Measurements from ENCODE around the gene FURIN.
"Not testable (repeated sequence)": the region's sequence is repeated elsewhere in the genome, so short reads cannot be mapped to it uniquely, and the experiment has no call there.

Gene FURIN

DNA sequence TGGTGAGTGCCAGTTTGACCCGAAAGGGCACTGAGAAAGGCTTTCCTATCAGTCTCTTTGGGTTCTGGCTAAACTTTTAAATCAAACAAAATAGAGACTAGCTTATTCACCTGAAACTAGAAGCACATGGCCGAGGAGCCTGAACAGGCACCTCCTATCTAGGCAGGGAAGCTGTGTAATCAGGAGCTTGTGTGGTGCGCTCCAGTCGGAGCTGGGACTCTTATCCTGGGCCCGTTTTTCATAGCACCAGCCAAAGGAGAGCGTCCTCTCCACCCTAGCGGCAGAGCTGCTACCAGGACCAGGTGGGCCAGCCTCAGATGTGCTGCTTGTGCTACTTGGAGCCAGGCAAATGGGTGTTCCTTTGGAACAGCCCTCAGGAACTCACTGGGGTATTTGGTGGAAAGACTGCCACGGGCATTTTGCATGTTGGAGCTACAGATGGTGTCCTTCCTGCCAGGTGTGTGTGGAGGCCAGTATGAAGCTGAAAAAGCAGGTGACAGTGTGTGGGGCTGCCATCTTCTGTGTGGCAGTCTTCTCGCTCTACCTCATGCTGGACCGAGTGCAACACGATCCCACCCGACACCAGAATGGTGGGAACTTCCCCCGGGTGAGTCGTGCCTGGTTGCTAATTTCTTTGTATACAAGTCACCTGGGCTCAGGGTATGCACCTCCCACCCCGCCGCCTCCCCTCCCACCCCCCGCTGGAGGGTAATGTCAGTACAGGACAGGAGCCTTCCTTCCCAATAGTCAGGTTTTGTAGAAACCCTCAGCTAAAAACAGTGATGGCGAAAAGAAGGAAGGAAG lies 35.5 kb downstream of the FURIN start:
- no peak for DNase-seq

GRCh38 chr15:90904746-90905145 lies 36.4 kb downstream of the FURIN start:
- no peak for DNase-seq

GRCh38 chr15:90905306-90906180 lies 37.2 kb downstream of the FURIN start:
- DNase-seq: no peak

DNA sequence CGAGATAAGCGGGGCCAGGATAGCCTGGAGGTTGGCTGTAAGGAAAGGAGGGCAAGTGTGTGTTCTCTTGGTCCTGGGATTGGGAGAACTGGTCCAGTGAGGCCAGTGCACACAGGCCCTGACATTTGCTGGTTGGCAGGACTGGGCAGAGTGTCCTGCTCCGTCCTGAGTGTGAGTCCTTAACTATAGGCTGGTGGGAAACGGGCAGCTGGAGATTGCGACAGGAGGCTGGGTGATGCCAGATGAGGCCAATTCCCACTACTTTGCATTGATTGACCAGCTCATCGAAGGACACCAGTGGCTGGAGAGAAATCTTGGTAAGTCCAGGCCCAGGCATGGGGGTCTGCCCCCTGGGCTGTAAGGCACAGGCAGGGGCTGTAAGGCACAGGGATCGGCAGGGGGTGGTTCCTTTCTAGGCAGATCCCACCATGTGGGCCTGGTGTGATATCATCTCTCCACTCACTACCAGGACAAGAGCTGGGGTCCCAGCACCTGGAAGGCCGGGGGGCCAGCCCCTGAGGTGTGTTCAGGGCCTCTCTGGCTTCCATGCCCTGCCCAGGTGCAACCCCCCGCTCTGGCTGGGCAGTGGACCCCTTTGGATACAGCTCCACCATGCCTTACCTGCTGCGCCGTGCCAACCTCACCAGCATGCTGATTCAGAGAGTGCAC lies 37.9 kb downstream of the FURIN start:
- DNase-seq: no peak

DNA sequence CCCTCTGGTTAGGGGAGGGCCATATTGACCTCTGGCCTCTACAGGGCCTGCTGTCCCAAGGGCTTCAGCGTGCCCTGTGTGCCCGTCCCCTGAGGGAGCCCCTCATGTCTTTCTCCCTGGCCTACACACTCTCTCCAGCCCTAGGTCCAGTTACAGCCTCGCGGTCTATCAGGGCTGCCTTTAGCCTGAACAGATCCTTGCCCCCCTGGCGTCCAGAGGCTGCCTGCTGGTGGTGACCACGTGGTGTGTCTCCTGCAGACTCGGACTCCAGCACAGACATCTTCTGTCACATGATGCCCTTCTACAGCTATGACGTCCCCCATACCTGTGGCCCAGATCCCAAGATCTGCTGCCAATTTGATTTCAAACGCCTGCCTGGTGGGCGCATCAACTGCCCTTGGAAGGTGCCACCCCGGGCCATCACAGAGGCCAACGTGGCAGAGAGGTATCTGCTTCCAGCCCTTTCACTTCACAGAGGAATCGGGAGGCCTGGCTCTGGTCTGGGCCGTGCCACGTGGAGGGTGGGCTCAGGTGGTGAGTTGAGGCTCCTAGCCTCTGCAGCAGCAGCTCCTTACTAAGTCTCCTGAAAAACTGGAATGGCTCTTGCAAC lies 38.8 kb downstream of the FURIN start:
- DNase-seq: no peak

DNA sequence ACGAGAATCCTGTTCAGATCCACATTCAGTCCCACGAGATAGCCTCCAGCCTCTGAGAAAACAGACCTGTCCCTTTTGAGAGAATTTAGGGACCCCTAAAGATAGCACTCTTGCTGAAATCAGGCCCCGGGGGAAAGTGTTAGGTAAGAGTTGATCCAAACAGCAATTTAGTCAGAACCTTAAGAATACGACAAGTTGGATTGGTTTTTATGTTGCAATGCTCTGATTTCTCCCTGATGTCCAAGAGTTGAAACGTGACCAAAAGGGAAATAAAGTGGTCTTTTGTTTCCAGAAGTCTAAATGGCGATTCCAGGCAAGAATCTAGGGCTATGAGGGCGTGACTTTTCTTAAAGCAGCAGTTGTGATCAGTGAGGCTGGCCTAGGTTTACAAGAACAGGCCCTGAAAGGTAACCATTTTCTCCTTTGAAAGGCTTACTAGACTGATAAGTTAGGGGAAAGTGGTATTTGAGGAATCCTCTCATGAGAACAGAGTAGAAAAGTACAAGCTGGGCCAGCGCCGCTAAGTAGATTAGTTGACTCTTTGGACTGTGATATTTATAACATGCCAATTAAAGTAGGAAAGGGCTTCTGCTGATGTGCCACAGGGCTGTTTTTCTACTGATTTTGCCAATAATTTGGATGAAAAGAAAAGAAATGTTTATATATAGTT lies 39.6 kb downstream of the FURIN start:
- no peak for DNase-seq

DNA sequence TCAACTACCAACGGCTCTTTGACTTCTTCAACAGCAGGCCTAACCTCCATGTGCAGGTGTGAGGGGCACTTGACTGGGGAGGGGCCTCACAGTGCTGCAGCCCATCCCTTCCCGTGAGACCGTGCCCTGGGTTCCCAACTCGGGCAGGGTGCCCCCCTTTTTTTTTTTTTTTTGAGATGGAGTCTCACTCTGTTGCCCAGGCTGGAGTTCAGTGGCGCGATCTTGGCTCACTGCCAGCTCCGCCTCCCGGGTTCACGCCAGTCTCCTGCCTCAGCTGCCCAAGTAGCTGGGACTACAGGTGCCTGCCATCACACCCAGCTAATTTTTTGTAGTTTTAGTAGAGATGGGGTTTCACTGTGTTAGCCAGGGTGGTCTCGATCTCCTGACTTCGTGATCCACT lies 41.1 kb downstream of the FURIN start:
- not testable (repeated sequence) for DNase-seq

- no peak for DNase-seq
These were observed 41.6 kb downstream of the FURIN start for GRCh38 chr15:90909976-90910375.

DNA sequence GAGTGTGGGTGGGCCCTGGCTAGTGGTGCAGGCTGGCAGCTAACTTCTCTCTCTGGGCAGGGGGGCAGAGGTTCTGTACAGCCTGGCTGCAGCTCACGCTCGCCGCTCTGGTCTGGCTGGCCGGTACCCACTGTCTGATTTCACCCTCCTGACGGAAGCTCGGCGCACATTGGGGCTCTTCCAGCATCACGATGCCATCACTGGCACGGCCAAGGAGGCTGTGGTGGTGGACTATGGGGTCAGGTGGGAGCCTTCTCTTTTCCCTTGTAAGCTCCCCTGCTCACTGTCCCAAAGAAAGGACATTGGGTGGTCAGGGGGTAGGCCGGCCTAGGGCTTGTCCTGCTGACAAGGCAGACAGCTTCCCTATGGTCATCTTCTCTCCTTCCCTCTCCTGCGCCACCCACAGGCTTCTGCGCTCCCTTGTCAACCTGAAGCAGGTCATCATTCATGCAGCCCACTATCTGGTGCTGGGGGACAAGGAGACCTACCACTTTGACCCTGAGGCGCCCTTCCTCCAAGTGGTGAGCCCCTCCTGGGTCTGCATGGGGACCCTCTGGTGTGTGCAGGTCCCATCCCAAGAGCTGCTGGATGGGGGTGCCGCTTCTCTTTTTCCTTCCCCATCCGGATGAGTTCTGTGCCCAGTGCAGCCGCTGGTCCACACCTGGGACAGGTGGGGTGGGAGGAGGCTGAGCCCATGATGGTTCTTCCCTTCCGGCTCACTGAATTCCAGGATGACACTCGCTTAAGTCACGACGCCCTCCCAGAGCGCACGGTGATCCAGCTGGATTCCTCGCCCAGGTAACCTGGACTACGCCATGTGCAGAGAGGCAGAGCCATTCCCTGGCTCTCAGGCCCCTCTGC lies 42.3 kb downstream of the FURIN start:
- no peak for DNase-seq

DNA sequence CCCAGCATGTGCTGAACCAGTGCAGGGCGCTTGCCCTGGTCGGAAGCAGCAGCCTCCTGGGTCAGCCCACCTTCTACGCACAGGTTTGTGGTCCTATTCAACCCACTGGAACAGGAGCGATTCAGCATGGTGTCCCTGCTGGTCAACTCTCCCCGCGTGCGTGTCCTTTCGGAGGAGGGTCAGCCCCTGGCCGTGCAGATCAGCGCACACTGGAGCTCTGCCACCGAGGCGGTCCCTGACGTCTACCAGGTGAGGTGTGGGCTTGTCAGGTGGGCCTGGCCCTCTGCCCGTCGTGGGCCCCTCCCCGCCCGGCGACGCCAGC lies 42.9 kb downstream of the FURIN start:
- DNase-seq: no peak

DNA sequence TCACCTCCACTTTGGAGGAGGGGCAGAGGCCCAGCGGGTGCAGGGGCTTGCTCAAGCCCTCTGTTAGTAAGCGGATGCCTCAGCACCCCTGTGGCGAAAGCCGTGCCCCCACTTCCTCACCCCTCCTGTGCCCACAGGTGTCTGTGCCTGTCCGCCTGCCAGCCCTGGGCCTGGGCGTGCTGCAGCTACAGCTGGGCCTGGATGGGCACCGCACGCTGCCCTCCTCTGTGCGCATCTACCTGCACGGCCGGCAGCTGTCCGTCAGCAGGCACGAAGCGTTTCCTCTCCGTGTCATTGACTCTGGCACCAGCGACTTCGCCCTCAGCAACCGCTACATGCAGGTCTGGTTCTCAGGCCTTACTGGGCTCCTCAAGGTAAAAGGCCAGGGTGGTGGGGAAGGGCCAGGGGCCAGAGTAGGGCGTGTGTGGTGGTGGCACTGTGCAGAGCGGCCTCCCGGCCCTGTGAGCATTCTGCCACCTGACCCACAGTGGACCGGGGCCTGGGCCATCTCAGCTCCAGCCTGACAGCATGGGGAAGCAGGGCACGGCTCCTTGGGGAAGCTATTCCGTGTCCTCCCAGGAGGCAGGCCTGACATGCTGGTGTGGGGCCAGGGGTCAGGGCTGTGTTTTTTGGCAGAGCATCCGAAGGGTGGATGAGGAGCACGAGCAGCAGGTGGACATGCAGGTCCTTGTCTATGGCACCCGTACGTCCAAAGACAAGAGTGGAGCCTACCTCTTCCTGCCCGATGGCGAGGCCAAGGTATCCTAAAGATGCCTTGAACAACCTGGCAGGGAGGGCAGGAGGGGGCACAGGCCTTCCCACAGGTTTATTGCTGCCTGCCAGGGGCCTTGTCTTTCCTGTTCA lies 43.8 kb downstream of the FURIN start:
- no peak for DNase-seq

DNA sequence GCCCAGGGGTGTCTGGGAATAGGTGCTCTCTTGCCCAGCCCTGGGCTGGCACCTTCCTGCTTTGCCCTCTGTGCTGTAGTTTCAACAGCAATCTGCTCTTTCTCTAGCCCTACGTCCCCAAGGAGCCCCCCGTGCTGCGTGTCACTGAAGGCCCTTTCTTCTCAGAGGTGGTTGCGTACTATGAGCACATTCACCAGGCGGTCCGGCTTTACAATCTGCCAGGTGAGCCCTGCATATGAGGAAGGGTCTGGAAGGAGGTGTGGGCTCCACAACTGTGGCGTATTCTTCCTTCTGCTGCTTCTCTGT lies 44.3 kb downstream of the FURIN start:
- no peak for DNase-seq

DNA sequence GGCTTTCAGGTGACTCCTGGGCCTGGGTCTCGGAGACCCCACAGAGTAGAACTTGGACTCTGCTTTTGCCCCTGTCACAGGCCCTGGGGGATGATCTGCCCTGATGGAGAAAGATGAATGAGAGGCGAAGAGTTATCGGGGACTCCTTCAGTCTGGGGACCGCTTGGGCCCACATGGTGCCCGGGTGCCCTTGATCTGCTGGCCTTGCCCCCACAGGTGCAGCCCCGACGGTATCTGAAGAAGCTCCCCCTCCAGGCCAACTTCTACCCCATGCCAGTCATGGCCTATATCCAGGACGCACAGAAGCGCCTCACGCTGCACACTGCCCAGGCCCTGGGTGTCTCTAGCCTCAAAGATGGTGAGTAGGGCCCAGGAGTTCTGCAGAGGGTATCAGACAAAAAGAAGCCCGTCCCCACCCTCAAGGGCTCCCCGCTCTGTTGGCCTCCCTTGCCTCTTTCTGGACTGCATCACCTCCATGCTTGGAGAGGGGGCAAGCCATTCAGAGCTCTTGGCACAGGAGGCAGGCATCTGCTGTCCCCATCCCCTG lies 45.1 kb downstream of the FURIN start:
- no peak for DNase-seq

DNA sequence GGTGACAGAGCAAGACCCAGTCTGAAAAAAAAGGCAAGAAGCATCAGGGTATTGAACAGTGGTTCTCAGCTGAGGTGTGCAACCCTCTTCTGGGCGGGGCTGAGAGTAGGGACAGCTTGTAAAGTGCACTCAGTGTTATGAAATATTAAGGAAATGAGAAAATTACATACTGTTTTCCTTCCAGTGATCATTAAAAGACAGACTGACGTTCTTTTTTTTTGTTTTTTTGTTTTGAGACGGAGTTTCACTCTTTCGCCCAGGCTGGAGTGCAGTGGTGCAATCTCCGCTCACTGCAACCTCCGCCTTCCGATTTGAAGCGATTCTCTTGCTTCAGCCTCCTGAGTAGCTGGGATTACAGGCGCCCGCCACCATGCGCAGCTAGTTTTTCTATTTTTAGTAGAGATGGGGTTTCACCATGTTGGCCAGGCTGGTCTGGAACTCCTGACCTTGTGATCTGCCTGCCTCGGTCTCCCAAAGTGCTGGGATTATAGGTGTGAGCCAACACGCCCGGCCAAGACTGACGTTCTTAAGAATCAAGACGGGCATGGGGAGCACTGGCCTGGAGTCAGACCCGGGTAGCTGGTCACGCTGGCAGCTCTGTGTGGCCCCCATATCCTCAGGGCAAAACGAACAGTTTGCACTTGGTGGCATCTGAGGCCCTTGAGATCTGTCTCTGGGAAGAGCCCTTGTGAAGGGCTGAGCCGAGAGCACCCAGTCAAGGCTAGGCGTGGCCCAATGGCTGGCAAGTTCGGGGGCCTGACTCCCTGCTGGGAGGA lies 46.1 kb downstream of the FURIN start:
- DNase-seq: no peak

- DNase-seq: no peak
These were observed 46.9 kb downstream of the FURIN start for GRCh38 chr15:90915216-90915807.

DNA sequence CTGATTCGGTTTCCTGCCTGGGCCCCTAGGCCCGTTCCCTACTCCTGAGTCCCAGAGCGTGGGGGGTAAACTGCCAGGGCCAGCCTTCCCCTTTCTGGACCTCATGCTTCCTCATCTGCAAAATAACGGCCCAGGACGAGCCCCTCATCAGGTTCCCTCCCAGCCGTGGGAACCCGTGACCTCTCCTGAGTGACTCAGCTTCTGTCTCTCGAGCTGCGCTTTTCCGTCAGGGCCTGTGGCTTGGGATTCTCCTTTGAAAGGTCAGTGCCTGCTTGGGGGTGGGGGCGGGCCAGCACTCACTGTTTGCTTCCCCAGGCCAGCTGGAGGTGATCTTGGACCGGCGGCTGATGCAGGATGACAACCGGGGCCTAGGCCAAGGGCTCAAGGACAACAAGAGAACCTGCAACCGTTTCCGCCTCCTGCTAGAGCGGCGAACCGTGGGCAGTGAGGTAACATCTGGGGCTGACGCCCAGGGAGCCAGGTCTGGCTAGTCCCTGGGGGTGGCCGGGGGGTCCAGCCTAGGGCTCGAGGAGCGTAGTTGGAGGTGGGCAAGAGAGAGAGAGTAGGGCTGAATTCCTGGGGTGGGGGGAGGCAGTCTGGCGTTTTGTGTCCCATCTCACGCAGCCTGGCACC lies 47.5 kb downstream of the FURIN start:
- DNase-seq: no peak

DNA sequence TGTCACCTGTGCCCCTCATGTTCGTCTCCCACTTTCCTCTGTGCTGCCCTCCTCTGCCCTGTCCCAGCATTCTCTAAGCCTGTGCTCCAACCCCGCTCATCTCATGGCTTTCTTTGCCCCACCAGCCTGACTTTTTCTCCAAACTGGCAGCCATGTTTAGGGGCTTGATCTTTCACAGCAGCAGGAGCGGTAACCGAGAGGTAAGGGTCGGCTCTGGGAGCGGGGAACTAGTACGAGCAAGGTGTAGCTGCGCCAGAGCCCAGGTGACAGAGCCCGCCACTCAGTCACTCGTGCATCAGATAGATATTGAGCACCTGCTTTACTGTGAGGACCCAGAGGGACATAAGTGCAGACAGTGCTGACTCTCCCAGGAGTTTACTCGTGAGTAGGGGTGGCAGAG lies 48.1 kb downstream of the FURIN start:
- no peak for DNase-seq

DNA sequence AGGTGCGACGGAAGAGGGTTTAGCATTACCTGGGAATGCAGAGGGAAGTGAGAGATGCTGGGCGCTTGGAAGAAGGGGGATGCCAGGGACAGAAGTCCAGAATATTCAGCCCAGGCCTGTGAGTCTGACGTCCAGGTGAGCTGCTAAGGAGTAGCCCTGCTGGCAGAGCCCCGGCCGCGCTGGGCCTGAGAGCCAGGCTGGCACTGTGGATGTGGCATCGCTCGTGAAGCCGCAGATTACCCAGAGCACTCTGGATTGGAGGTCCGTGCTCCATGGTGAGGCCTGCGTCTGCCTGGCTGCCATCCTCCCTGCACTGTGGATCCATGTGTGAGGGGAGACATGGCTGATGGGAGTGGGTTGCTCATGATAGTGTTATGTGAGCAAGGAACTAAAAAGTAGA lies 49.2 kb downstream of the FURIN start:
- no peak for DNase-seq
